H1 (cell line): ENCODE data around the gene CYB561D2.

Experiments
- BRCA1 ChIP-seq: IDR thresholded peaks from 2 replicates; pipeline ENCODE4 v1.6.1; 2012; ENCODE audit warnings: low read depth, low read length, improper control_type of control experiment
- KDM5A ChIP-seq: fragments of 200-600 bp; IDR thresholded peaks from 2 replicates; pipeline ENCODE4 v1.7.1; 2012; ENCODE audit warnings: mild to moderate bottlenecking, low read length, inconsistent platforms, mixed read lengths
- POLR2A ChIP-seq, 2 experiments: IDR thresholded peaks; 1 replicate in 1 of 2; 2 replicates in 1 of 2; pipeline ENCODE4 v1.6.1; 2011; ENCODE audit warnings: low read depth in 2 of 2, low read length in 2 of 2, mild to moderate bottlenecking in 2 of 2; ENCODE audit errors: control extremely low read depth in 1 of 2
- POLR2AphosphoS5 ChIP-seq: IDR thresholded peaks from 2 replicates; pipeline ENCODE4 v1.6.1; 2011; ENCODE audit warnings: low read depth, low read length
- RAD21 ChIP-seq, 2 experiments: IDR thresholded peaks in 1 of 2; conservative IDR thresholded peaks in 1 of 2; 2 replicates each; pipeline ENCODE4 v1.6.1; 2011; ENCODE audit warnings: low read depth in 2 of 2, low read length in 2 of 2, improper control_type of control experiment in 1 of 2, inconsistent platforms in 1 of 2, mild to moderate bottlenecking in 1 of 2, moderate library complexity in 1 of 2
- TAF1 ChIP-seq: IDR thresholded peaks from 2 replicates; pipeline ENCODE4 v1.6.1; 2011; ENCODE audit warnings: mild to moderate bottlenecking, low read depth, low read length
- YY1 ChIP-seq: IDR thresholded peaks from 2 replicates; pipeline ENCODE4 v1.6.1; 2011; ENCODE audit warnings: low read depth, mild to moderate bottlenecking, low read length
- TF ChIP-seq, protein P1 (sequence below), 3 experiments: IDR thresholded peaks; 1 replicate in 2 of 3; 2 replicates in 1 of 3; pipeline versions ENCODE4 v1.5.1 to v1.6.1; 2011; ENCODE audit warnings: low read length in 3 of 3, mild to moderate bottlenecking in 3 of 3, inconsistent platforms in 2 of 3, low read depth in 1 of 3, moderate library complexity in 1 of 3; ENCODE audit not compliant: insufficient read depth in 1 of 3; ENCODE audit errors: control extremely low read depth in 1 of 3

DNA sequence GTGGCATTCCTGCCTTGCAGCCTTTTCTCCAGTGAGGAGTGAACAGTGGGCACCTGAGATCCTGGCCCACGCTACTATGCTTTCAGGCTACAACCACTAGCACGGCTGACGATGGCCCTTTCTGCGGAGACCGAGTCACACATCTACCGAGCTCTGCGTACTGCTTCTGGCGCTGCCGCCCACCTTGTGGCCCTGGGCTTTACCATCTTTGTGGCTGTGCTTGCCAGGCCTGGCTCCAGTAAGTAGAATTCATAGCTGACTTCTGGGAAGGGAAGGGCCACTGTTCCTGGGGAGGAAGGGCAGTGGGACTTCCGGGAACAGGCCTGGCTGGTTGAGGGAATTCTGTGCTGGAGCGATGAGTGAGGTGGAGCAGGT lies 648 bp downstream of the CYB561D2 start:
- TF ChIP-seq RAD21 (IDR thresholded peaks at IDR 0.05 in 1 of 2, conservative IDR thresholded peaks at IDR 0.05 in 1 of 2; ENCODE audit: low read depth in 2 of 2, low read length in 2 of 2): no peak
- no peak for TF ChIP-seq TAF1
- TF ChIP-seq, protein P1, sequence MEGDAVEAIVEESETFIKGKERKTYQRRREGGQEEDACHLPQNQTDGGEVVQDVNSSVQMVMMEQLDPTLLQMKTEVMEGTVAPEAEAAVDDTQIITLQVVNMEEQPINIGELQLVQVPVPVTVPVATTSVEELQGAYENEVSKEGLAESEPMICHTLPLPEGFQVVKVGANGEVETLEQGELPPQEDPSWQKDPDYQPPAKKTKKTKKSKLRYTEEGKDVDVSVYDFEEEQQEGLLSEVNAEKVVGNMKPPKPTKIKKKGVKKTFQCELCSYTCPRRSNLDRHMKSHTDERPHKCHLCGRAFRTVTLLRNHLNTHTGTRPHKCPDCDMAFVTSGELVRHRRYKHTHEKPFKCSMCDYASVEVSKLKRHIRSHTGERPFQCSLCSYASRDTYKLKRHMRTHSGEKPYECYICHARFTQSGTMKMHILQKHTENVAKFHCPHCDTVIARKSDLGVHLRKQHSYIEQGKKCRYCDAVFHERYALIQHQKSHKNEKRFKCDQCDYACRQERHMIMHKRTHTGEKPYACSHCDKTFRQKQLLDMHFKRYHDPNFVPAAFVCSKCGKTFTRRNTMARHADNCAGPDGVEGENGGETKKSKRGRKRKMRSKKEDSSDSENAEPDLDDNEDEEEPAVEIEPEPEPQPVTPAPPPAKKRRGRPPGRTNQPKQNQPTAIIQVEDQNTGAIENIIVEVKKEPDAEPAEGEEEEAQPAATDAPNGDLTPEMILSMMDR (IDR thresholded peaks at IDR 0.05; ENCODE audit: control extremely low read depth in 1 of 3, insufficient read depth in 1 of 3, low read depth in 1 of 3, low read length in 3 of 3): no peak
- no peak for TF ChIP-seq POLR2A (IDR thresholded peaks at IDR 0.05; ENCODE audit: control extremely low read depth in 1 of 2, low read depth in 2 of 2, low read length in 2 of 2)
- TF ChIP-seq BRCA1: no peak
- TF ChIP-seq KDM5A: no peak
- no peak for TF ChIP-seq YY1
- TF ChIP-seq POLR2AphosphoS5: no peak
